Coronary artery (tissue), 2 donors: ENCODE measurements around the gene FER.
"Not testable (repeated sequence)": the region's sequence is repeated elsewhere in the genome, so short reads cannot be mapped to it uniquely, and the experiment has no call there.

Experiments
- DNase-seq: peaks from one replicate; pipeline ENCODE4 v3.0.0-alpha.2; 2017; ENCODE audit warnings: low spot score
- H3K27ac ChIP-seq, 2 donors: fragments of 200-600 bp; sonication (generic); one replicate each; pipeline ENCODE4 v1.5.1; 2016 to 2019
- H3K4me3 ChIP-seq: fragments of 200-600 bp; sonication (generic); 2 replicates; pipeline ENCODE4 v1.5.1; 2016; ENCODE audit warnings: mild to moderate bottlenecking, moderate library complexity
- TF ChIP-seq, protein P1 (sequence below): fragments of 200-600 bp; sonication (generic); IDR thresholded peaks from one replicate; pipeline ENCODE4 v1.5.1; 2019; ENCODE audit warnings: antibody characterized with exemption

FER gene

DNA sequence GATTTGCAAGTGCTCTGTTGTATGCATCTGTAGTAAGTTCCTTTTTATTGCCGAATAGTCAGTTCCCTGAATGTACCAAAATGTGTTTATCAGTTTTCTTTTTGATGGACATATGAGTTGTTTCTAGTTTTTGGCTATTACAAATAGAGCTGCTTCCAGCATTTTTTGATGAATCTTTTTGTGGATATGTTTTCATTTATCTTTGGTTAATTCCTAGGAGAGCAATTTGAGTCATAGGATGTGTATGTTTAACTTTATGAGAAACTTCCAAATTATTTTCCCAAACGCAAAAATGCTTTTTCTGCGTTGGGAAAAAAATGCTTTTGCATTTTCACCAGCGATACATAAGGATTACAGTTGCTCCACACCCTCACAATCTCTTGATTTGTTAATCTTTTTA lies 287.7 kb downstream of the FER start:
- DNase-seq = no peak
- Histone ChIP-seq H3K4me3 (no peak overlapping the region), H3K27ac (no peak overlapping the region)
- TF ChIP-seq, protein P1, sequence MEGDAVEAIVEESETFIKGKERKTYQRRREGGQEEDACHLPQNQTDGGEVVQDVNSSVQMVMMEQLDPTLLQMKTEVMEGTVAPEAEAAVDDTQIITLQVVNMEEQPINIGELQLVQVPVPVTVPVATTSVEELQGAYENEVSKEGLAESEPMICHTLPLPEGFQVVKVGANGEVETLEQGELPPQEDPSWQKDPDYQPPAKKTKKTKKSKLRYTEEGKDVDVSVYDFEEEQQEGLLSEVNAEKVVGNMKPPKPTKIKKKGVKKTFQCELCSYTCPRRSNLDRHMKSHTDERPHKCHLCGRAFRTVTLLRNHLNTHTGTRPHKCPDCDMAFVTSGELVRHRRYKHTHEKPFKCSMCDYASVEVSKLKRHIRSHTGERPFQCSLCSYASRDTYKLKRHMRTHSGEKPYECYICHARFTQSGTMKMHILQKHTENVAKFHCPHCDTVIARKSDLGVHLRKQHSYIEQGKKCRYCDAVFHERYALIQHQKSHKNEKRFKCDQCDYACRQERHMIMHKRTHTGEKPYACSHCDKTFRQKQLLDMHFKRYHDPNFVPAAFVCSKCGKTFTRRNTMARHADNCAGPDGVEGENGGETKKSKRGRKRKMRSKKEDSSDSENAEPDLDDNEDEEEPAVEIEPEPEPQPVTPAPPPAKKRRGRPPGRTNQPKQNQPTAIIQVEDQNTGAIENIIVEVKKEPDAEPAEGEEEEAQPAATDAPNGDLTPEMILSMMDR = no peak

DNA sequence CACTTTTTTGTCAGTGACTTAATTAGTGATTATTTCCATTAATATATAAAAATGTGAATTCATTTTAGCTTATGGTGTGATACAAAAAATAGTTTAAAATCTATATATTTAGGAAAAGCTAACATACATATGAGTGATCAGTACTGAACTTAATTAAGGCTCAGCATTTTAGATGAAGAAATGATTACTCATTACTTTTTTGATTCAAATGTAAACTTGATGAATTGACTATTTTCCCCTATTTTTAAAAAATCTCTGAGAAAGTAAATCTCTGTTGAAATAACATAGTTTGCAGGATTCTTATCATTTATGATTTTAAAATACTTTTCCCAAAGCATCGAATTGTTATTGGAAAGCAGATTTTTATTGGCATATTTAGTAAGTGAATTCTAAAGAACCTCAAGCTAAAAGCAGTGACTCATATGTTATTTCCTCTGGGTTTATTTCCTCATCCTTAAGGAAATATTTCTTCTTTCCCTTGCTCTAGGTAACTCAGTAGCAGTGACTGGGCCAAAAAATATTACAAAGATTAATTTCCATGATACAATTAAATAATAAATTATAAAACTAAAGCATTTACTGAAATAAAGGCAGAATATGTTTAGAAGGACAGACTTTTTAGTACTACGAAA lies 290.6 kb downstream of the FER start:
- DNase-seq = no peak
- TF ChIP-seq, protein P1 = no peak
- H3K27ac ChIP-seq = no peak overlapping the region
- no peak overlapping the region for H3K4me3 ChIP-seq

DNA sequence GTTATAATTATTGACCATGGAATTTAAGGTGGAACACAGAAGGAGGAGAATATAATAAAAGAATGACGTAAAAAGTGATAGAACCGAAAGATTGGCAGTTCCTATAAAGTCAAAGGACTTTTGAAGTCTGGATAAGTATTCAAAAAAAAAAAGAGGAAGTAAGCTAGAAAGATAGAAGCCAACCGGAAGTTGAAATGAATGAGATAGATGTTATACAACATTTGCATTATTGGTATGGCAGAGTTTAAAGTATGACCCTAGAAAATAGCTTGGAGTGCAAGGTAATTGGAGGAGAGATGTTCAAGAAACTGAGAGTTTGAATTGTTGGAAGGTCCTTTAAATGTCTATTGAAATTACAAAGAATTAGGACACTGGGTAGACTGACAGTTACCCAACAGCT lies 293.6 kb downstream of the FER start:
- Histone ChIP-seq H3K4me3 (no peak overlapping the region), H3K27ac (no peak overlapping the region)
- TF ChIP-seq, protein P1 = no peak
- no peak for DNase-seq

DNA sequence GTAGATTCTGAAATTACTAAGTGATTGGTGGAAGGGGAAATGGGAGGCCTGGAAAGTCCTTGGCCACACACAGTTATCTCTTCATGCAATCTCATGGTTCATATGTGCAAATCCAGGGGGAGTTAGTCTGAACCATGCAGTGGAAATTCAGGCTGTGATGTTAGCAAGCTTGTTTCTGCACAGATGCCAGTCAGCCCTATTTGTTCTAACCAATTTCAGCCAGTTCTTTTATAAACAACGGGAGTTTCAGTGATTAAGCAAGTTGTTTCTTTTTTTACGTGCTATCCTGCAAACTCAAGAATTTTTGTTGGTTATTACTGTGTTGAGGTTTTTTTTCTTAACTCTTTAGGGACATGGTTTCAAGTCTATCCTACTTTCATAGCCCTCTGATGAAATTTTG lies 298.0 kb downstream of the FER start:
- Histone ChIP-seq H3K27ac (no peak overlapping the region), H3K4me3 (no peak overlapping the region)
- no peak for DNase-seq
- TF ChIP-seq, protein P1 = no peak

DNA sequence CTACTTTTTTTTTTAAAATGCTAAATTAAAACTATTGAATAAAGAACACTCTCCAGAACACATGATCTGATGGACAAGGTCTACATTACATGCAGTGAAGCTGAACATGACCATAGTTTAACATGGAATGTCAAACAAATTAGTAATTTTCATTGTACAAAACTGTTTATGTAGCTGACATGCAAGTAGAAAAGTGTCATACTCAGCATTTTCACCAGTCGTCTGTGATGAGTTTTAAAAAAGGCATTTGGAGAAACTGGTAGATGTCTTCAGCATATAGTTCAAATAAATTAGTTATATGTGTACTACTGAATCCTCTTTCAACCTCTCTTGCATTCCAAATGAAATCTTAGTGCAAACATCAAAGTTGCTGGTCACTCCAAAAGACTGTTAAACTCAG lies 301.9 kb downstream of the FER start:
- H3K27ac ChIP-seq = no peak overlapping the region
- no peak for DNase-seq
- H3K4me3 ChIP-seq = no peak overlapping the region
- TF ChIP-seq, protein P1 = no peak

DNA sequence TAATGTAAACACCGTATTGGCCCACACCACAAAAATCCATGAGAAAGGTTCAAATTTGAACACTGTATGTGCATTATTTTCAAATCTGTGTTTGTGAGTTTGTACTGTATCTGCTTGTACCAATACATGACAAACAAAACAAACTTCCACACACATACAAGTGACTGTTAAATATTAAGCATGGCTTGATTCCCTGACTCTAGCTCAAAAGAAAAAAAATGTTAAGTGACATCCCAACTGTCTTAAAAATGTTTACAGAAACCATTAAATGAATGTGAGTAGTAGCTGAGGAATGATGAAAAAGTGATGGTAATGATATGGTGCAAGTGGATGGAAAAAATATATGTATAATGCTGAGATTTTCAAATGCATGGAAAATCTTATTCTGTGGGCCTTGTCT lies 302.6 kb downstream of the FER start:
- not testable (repeated sequence) for H3K27ac ChIP-seq, DNase-seq, H3K4me3 ChIP-seq

DNA sequence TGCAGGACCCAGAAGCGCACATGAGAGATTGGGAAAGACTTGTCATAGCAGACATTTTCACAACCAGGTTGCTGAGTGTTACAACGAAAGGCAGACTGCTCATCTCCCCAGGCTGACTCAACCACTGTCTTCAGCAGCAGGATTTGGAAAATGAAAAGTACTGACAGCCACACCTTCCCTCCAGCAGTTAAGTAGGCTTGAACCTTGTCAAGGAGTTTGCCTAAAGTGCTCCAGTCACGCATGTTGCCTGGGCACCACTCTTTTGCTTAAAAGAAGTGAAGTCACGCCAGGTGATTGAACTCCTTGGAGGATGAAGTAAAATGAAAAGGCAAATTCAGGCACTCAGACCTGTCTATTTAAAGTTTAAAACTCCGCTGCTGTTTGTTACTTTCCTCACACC lies 304.5 kb downstream of the FER start:
- not testable (repeated sequence) for H3K27ac ChIP-seq, DNase-seq, H3K4me3 ChIP-seq

DNA sequence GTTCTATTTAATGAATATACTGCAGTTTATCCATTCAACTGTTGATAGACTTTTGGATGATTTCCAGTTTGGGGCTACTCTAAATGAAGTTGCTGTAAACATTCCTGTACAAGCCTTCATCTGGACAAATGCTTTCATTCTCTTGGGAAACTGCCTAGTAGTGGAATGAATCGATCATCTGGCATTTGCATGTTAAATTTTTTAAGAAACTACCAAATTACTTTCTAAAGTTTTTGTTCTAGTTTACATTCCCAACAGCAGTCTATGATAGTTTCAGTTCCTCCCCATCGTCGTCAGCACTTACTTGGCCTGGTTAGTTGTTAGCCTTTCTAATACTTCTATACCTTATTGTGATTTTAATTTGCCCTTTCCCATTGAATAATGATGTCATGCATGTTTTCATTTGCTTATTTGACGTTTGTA lies 306.3 kb downstream of the FER start:
- H3K4me3 ChIP-seq = no peak overlapping the region
- H3K27ac ChIP-seq = no peak overlapping the region
- no peak for DNase-seq
- TF ChIP-seq, protein P1 = no peak
